Measurements from ENCODE around the gene UVRAG. TPM values are rescaled to one million over a fixed set of nuclear protein-coding genes. Genes with fewer than 3 reads are reported as not detected.

The UVRAG gene
- total RNA-seq, 1 donor from 2014 or later = 31.0 TPM

DNA sequence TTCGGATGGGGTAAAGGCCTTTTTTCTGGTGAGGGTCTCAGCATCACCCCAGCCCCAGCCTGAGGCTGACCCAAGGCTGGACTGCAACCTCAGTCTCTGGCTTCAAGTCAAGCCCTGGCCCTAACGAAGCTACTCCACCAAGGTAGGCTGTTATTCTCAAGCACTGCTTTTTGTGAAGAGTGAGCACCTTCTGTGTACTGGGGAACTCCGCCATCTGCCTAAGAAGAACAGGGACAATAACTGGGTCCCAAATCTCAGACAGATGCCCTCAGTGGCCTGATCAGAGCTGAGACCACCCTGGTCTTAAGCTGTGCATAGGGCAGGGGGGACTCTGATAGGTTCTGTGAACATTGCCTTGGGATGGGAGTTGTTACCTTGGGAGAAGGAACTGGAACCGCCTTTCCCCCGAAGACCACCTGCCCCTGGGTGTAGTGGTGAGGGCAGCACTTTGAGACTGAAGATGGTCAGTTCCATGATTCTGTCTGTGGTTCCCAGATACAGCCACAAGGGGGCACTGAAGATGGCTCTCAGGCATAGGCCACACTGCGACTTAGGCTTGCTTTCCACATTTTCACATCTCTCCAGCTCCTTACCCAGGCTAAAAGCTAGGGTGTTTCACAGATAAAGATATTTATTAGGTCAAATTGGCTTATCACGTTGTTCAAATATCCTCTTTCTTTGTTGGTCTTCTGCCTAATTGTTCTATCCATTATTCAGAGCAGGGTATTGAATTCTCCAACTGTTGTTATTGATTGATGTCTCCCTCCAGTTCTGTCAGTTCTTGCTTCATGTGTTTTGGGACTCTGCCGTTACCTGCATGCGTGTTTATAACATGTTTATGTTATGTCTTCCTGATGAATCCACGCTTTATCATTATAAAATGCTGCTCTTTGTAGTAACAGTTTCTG is 11.8 kb upstream of the UVRAG start:
- intact Hi-C loops (cut with DNase I) = loop anchor here (5.0 kb wide), 1 partner anchor 64 kb away; no protein-coding TSS in a partner anchor
- no peak overlapping the region for H3K27ac ChIP-seq

DNA sequence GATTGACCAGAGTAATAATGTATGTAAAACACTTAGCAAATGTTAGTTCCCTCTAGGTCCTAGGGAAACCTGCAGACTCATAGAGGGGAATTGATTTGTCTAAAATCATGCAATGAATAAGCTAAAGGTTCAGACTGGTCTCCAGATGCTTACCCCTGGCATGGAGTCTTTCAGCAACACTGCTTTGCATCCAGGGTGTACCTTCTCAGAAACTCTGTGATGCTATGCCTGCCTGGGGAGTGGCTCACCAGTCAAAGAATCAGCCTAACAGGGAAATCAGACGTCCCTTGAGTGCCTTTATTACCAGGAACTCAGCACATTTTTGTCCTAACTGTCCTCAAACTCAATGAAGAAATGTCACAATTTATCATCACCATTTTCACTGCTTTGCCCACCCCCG is 5.9 kb upstream of the UVRAG start:
- DNase-seq = no peak
- Histone ChIP-seq H3K36me3 (no peaks in the 10 kb centered on the region), H3K27ac (no peak overlapping the region), H3K4me1 (peaks cover 5% of the 10 kb centered on the region), H3K4me3 (no peak overlapping the region), H3K9me3 (no peaks in the 10 kb centered on the region), H3K27me3 (no peaks in the 10 kb centered on the region)
- ATAC-seq = no peak
- intact Hi-C loops (cut with DNase I) = no loop called here
- TF ChIP-seq, protein P1, sequence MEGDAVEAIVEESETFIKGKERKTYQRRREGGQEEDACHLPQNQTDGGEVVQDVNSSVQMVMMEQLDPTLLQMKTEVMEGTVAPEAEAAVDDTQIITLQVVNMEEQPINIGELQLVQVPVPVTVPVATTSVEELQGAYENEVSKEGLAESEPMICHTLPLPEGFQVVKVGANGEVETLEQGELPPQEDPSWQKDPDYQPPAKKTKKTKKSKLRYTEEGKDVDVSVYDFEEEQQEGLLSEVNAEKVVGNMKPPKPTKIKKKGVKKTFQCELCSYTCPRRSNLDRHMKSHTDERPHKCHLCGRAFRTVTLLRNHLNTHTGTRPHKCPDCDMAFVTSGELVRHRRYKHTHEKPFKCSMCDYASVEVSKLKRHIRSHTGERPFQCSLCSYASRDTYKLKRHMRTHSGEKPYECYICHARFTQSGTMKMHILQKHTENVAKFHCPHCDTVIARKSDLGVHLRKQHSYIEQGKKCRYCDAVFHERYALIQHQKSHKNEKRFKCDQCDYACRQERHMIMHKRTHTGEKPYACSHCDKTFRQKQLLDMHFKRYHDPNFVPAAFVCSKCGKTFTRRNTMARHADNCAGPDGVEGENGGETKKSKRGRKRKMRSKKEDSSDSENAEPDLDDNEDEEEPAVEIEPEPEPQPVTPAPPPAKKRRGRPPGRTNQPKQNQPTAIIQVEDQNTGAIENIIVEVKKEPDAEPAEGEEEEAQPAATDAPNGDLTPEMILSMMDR (IDR thresholded peaks at IDR 0.05) = no peak

More for the DNA sequence above, 11.8 kb upstream of the UVRAG start:
- ATAC-seq (peak; percentile 95), DNase-seq (no peak)
- Histone ChIP-seq H3K9me3 (no peaks in the 10 kb centered on the region), H3K36me3 (no peaks in the 10 kb centered on the region), H3K27me3 (no peaks in the 10 kb centered on the region), H3K4me1 (no peaks in the 10 kb centered on the region), H3K4me3 (no peak overlapping the region)
- TF ChIP-seq, protein P1 (IDR thresholded peaks at IDR 0.05) = peak; percentile 92

- Histone ChIP-seq H3K4me1 (peaks cover 6% of the 10 kb centered on the region), H3K27me3 (no peaks in the 10 kb centered on the region), H3K27ac (no peak overlapping the region), H3K36me3 (no peaks in the 10 kb centered on the region), H3K9me3 (no peaks in the 10 kb centered on the region), H3K4me3 (no peak overlapping the region)
- ATAC-seq = no peak
- no peak for DNase-seq
- TF ChIP-seq, protein P1 (IDR thresholded peaks at IDR 0.05) = no peak
- intact Hi-C loops (cut with DNase I) = no loop called here
Observed at GRCh38 chr11:75809991-75810390, 5.0 kb upstream of the UVRAG start.

GRCh38 chr11:75810637-75811390 is 4.2 kb upstream of the UVRAG start:
- DNase-seq = no peak
- TF ChIP-seq, protein P1 (IDR thresholded peaks at IDR 0.05) = no peak
- Histone ChIP-seq H3K27ac (no peak overlapping the region), H3K4me3 (no peak overlapping the region), H3K4me1 (peaks cover 6% of the 10 kb centered on the region), H3K36me3 (no peaks in the 10 kb centered on the region), H3K9me3 (no peaks in the 10 kb centered on the region), H3K27me3 (no peaks in the 10 kb centered on the region)
- ATAC-seq = no peak
- intact Hi-C loops (cut with DNase I) = no loop called here

GRCh38 chr11:75811485-75811884 is 3.5 kb upstream of the UVRAG start:
- intact Hi-C loops (cut with DNase I) = no loop called here
- ATAC-seq (no peak), DNase-seq (no peak)
- TF ChIP-seq, protein P1 (IDR thresholded peaks at IDR 0.05) = no peak
- no peak overlapping the region for H3K27ac ChIP-seq
- no peak overlapping the region for H3K4me3 ChIP-seq
- H3K27me3 ChIP-seq = no peaks in the 10 kb centered on the region
- H3K4me1 ChIP-seq = peaks cover 10% of the 10 kb centered on the region
- no peaks in the 10 kb centered on the region for H3K36me3 ChIP-seq
- H3K9me3 ChIP-seq = no peaks in the 10 kb centered on the region
